ENCODE data around the gene PRR15L. TPM values are rescaled to one million over a fixed set of nuclear protein-coding genes. Genes with fewer than 3 reads are reported as not detected.

The PRR15L gene
- total and polyA plus RNA-seq, 2 of the 4 experiments (the other 2 are of a cell fraction) = not detected

DNA sequence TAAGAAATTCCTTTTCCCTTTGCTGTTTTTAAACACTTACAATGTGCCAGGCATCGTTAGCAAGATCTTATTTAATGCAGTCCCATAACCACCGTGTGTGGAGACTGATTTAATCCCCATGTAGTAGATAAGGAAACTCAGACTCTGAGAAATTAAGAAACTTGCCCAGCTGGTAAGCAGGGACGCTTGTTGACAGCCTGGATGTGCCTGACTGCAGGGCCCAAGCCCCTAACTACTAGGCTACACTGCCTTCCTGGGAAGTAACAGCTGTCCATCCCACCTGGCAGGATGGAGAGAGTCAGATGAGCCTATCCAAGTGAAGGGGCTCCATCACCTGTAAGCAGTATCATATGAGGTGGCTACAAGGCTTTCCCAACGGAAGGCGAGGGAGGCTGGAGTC, 36.3 kb upstream of the PRR15L start:
- CTCF ChIA-PET = no interaction called here
- in situ Hi-C loops (cut with MboI; ENCODE audit: low sequenced_read_pairs) (no loop called here), intact Hi-C loops (cut with micrococcal nuclease) (no loop called here), dilution Hi-C loops (cut with HindIII; ENCODE audit: low sequenced_read_pairs, unreplicated experiment) (no loop called here)
- Histone ChIP-seq H3K36me3 (ENCODE audit: control insufficient read depth, insufficient read depth, low read length) (no peaks in the 10 kb centered on the region), H2BK15ac (ENCODE audit: low read depth, low read length) (no peak overlapping the region), H2AFZ (replicated peaks; ENCODE audit: low read length, poor library complexity) (no peak overlapping the region), H3K23ac (ENCODE audit: low read depth, low read length) (no peak overlapping the region), H2BK20ac (ENCODE audit: low read depth, low read length) (no peak overlapping the region), H4K8ac (ENCODE audit: low read depth in 2 of 2, low read length in 2 of 2) (no peak overlapping the region), H3K4me3 (ENCODE audit: insufficient read depth, low read depth, low read length) (no peak overlapping the region), H3K4ac (ENCODE audit: low read depth, low read length) (no peak overlapping the region), H3K27ac (ENCODE audit: insufficient read depth, low read length) (no peak overlapping the region), H3K9me1 (ENCODE audit: insufficient read depth, low read length) (no peaks in the 10 kb centered on the region), H4K91ac (ENCODE audit: insufficient read depth, low read depth, low read length) (no peak overlapping the region), H3K9me3 (ENCODE audit: control insufficient read depth, insufficient read depth, low read length) (no peaks in the 10 kb centered on the region), H3K18ac (ENCODE audit: low read depth, low read length) (no peak overlapping the region), H2BK120ac (ENCODE audit: low read depth, low read length) (no peak overlapping the region), H3K14ac (replicated peaks; ENCODE audit: low read depth, low read length) (no peak overlapping the region), H4K5ac (ENCODE audit: low read depth, low read length) (no peak overlapping the region), H2BK5ac (ENCODE audit: low read depth, low read length, poor library complexity, severe bottlenecking) (no peak overlapping the region), H4K20me1 (ENCODE audit: insufficient read depth, low read length) (no peaks in the 10 kb centered on the region), H3K56ac (ENCODE audit: extremely low read depth, insufficient read depth, low read length) (no peak overlapping the region), H3K9ac (ENCODE audit: low read depth, low read length) (no peak overlapping the region), H2AK9ac (replicated peaks; ENCODE audit: low read depth, low read length, poor library complexity) (no peak overlapping the region), H3K79me1 (ENCODE audit: low read depth in 1 of 2, low read length in 2 of 2) (no peaks in the 10 kb centered on the region), H3K4me2 (ENCODE audit: low read depth, low read length) (no peak overlapping the region), H2AK5ac (ENCODE audit: low read depth, low read length) (no peak overlapping the region), H3K27me3 (ENCODE audit: control insufficient read depth, insufficient read depth, low read length) (peaks cover 6% of the 10 kb centered on the region; the same call in 1 of the 2 replicates), H3K4me1 (ENCODE audit: control insufficient read depth, insufficient read depth, low read length) (peaks cover 2% of the 10 kb centered on the region; the same call in 1 of the 2 replicates)
- TF ChIP-seq CHD1 (IDR thresholded peaks at IDR 0.05; ENCODE audit: low read depth, low read length) (no peak), NFE2L2 (IDR thresholded peaks at IDR 0.05; ENCODE audit: low read depth, low read length) (no peak), MXI1 (IDR thresholded peaks at IDR 0.05; ENCODE audit: borderline replicate concordance, low read depth, low read length) (no peak), BHLHE40 (IDR thresholded peaks at IDR 0.05; ENCODE audit: low read depth, low read length) (no peak), MAZ (IDR thresholded peaks at IDR 0.05; ENCODE audit: borderline replicate concordance, low read depth, low read length) (no peak), CEBPB (IDR thresholded peaks at IDR 0.05; ENCODE audit: low read depth, low read length) (no peak), USF2 (IDR thresholded peaks at IDR 0.05; ENCODE audit: low read depth, low read length) (no peak), RCOR1 (IDR thresholded peaks at IDR 0.05; ENCODE audit: insufficient replicate concordance, low read length) (no peak), SMC3 (IDR thresholded peaks at IDR 0.05; ENCODE audit: low read depth, low read length) (no peak), POLR2A (IDR thresholded peaks at IDR 0.05; ENCODE audit: low read depth, low read length) (no peak), RFX5 (IDR thresholded peaks at IDR 0.05; ENCODE audit: low read depth, low read length) (no peak), FOS (IDR thresholded peaks at IDR 0.05; ENCODE audit: low read depth, low read length) (no peak), MAFK (IDR thresholded peaks at IDR 0.05; ENCODE audit: low read depth, low read length) (no peak), RAD21 (IDR thresholded peaks at IDR 0.05; ENCODE audit: low read length) (no peak)
- TF ChIP-seq, protein P1, sequence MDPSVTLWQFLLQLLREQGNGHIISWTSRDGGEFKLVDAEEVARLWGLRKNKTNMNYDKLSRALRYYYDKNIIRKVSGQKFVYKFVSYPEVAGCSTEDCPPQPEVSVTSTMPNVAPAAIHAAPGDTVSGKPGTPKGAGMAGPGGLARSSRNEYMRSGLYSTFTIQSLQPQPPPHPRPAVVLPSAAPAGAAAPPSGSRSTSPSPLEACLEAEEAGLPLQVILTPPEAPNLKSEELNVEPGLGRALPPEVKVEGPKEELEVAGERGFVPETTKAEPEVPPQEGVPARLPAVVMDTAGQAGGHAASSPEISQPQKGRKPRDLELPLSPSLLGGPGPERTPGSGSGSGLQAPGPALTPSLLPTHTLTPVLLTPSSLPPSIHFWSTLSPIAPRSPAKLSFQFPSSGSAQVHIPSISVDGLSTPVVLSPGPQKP (IDR thresholded peaks at IDR 0.05; ENCODE audit: borderline replicate concordance, low read depth, low read length) = no peak
- TF ChIP-seq, protein P2, sequence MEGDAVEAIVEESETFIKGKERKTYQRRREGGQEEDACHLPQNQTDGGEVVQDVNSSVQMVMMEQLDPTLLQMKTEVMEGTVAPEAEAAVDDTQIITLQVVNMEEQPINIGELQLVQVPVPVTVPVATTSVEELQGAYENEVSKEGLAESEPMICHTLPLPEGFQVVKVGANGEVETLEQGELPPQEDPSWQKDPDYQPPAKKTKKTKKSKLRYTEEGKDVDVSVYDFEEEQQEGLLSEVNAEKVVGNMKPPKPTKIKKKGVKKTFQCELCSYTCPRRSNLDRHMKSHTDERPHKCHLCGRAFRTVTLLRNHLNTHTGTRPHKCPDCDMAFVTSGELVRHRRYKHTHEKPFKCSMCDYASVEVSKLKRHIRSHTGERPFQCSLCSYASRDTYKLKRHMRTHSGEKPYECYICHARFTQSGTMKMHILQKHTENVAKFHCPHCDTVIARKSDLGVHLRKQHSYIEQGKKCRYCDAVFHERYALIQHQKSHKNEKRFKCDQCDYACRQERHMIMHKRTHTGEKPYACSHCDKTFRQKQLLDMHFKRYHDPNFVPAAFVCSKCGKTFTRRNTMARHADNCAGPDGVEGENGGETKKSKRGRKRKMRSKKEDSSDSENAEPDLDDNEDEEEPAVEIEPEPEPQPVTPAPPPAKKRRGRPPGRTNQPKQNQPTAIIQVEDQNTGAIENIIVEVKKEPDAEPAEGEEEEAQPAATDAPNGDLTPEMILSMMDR (conservative IDR thresholded peaks at IDR 0.05; ENCODE audit: low read depth, low read length) = no peak
- no peak for DNase-seq
- POLR2A ChIA-PET (ENCODE audit: unreplicated experiment) = no interaction called here
- WGBS, 2 experiments (ENCODE audit: extremely low coverage in 2 of 2, insufficient read length in 1 of 2) = 90% methylated on average over 2 of the region's 5 CpGs; no CpG with 5 or more reads in 1 of the 2 experiments
- no peak for ATAC-seq (ENCODE audit: low read depth)
- no TSS peak for BruUV-seq (replicated peaks)
